GM18867 (cell line): ENCODE data around the gene GBA3.

Experiments used
- ATAC-seq: cut with Tn5 transposase; IDR thresholded peaks from one replicate; pipeline ENCODE4 v1.9.1; 2021; ENCODE audit warnings: mild to moderate bottlenecking, moderate library complexity; ENCODE audit not compliant: unreplicated experiment

Gene GBA3

DNA sequence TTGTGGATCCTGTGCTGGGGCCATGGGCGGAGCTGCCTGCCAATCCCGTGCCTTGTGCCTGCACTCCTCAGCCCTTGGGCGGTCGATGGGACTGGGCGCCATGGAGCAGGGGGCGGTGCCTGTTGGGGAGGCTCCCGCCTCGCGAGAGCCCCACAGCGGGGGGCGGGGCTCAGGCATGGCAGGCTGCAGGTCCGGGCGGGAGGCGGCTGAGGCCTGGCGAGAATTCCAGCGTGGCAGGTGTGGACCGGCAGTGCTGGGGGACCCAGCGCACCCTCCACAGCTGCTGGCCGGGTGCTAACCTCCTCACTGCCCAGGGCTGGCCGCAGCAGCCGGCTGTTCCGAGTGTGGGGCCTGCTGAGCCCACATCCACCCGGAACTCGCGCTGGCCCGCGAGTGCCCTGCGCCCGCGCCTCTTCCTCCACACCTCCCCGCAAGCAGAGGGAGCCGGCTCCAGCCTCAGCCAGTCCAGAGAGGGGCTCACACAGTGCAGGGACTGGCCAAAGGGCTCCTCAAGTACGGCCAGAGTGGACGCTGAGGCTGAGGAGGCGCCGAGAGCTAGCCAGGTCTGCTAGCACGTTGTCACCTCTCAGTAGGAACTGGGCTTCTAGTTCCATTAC, 85.9 kb downstream of the GBA3 start:
- no peak for ATAC-seq

DNA sequence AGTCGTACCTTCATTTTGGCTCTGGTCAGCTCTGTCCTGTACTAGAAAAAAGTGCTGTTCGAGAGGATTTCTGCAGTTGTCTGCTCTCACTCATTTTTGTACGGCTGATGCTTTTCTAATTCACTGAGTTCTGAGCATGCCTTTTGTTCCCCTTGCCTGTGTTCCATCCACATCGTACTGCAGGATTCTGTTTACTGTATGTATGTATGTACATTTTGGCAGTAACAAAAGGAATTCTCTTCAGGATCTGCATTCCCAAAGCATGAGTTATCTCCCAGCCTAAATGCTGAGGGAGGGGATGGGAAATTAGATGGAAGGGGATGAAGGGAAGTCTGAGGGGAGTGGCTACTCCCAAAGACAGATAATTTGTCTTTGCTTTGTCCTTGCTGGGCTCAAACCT, 87.6 kb downstream of the GBA3 start:
- ATAC-seq: no peak

DNA sequence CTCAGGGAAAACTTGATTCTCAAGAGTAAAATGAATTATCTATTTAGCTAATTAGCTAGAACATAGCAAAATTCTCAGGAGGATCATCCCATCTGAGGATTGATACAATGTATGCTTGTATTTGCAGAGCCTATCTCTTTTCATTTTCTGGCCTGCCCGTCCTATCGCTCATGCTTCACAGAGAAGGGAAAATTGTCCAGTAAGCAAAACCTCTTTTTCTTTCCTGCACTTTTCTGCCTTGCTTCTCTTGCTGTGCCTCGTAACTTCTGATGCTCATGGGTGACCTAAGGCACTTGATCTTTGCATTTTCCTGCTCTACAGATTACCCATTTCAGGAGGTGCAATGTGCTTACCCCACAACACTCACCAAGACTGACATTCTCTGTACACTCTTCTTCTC, 88.1 kb downstream of the GBA3 start:
- ATAC-seq: no peak

DNA sequence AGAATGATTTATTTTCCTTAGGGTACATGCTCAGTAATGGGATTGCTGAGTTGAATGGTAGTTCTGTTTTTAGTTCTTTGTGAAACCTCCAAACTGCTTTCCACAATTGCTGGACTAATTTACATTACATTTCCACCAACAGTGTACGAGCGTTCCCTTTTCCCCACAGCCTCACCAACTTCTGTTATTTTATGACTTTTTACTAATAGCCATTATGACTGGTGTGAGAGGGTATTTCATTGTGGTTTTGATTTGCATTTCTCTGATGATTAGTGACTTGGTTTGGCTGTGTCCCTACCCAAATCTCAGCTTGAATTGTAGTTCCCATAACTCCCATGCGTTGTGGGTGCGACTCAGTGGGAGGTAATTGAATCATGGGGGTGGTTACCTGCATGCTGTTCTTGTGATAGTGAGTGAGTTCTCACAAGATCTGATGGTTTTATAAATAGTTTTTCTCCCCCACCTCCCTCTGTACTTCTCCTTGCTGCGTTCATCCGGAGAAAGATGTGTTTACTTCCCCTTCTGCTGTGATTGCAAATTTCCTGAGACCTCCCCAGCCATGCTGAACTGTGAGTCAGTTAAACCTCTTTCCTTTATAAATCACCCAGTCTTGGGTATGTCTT, 95.1 kb downstream of the GBA3 start:
- ATAC-seq: no peak

DNA sequence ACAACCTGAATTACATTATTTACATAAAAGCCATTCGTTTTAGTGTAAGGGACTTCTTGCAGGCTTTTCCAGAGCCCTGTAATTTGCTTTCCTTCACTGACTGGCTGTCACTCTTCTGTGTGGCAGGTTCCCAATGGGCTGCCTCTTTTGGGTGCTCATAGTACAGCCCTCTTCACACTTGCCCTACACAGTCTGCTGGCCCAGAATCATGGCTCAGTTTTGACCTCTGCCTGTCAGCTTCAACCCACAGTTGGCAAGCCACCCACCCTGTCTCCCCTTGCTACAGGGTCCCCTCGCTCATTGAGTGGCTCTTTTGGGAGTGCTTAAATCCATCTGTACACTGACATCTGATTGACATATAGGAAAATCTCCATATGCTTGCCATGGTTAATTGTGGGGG, 97.9 kb downstream of the GBA3 start:
- no peak for ATAC-seq

DNA sequence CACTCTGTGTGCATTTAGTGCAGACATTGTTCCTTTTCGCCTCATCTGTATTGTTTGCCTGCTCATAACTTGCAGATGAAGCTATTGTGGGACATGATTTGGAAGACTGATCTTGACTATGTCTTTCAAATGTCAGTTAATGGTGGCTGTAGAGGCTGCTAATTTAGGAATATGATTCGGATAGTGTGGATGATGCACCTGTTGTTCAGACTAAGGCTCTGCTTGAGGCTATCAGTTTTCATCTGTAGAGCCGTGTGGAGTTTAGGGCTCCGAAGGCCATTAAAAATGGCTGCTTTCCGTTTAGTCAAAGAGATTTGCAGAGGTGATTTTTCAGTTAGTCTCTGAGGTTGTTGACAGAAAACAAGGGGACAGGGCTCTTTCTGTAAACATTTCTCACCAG, 102.0 kb downstream of the GBA3 start:
- no peak for ATAC-seq

DNA sequence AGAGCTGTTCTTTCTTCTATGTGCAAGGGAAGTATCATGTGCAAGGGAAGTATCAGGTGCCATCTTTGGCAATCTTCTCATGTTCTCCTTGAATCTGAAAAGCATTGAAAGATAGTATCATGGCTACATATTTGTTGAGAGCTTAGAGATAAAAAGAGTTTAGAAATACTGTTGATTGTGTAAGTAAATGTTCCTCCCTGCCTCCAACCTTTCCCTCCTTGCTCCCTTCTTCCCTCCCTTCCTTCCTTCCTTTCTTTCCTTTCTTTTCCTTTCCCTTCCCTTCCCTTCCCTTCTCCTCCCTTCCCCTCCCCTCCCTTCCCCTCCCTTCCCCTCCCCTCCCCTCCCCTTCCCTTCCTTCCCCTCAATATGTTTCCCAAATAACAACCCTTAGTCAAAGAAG, 108.7 kb downstream of the GBA3 start:
- no peak for ATAC-seq

DNA sequence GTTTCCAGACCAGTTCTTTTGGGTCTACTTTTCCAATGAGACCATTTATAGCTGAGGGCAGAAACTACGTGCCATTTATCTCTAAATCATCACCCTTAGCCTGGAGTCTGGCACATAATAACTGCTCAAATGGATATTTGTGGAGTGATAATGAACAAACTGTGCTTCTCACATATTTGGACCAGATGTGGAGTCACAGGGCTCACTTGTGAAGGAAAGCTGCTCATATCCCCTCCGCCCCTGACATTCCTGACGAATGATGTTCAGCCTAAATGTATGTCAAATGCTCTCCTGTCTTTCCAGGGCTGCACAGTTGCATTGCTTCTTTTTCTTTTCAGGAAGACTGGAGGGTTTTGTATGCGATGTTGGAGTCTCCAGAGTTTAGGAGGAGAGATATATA, 110.1 kb downstream of the GBA3 start:
- ATAC-seq: no peak

DNA sequence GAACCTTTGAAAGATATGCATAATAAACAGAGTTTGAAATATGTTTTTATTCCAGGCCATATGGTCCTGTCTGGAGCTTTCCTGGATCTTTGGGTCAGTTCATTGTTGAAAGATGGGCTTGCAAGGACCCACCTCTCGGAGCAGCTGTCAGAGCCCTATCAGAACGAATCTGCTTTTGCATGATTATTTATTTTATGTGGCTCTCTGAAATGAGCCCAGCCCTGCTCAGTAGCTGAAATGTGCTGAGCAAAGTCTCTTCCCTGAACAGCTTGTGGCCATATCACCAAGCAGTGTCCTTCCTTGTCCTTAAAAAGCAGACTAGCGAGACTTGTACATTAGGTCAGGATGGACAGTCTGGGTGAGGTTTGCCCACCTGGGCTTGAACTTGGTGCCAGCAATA, 110.8 kb downstream of the GBA3 start:
- no peak for ATAC-seq

DNA sequence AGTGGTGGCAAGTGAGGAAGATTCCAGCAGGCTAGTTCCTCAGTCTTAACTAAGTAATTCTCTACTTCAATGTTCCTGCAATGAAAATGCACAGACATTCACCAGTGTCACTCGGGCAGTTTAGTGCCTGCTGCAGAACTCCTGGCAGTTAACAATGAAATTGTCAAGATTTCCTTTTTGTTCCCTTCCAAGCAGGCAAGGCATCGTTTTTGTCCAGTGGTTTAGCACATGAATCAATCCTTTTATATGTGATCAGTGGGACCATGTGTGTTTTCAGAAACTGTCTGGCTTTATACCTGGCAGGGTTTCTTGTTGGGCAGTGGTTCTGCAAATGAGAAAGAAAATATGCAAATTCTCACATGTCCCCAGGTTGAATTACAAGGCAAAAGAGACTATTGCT, 122.2 kb downstream of the GBA3 start:
- ATAC-seq: no peak

DNA sequence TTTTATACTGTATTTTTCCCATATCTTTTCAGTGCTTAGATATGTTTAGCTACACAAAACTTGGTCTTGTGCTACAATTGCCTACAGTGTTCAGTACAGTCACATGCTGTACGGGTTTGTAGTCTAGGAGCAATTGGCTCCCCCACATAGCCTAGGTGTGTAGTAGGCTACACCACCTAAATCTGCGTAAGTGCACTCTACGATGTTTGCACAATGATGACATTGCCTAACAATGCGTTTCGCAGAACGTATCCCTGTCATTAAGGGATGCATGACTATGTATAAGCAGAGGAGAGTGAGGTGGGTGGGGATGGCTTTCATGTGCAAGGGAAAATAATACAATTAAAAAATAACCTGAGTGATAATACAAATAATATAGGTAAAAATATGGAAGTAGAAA, 131.4 kb downstream of the GBA3 start:
- no peak for ATAC-seq

DNA sequence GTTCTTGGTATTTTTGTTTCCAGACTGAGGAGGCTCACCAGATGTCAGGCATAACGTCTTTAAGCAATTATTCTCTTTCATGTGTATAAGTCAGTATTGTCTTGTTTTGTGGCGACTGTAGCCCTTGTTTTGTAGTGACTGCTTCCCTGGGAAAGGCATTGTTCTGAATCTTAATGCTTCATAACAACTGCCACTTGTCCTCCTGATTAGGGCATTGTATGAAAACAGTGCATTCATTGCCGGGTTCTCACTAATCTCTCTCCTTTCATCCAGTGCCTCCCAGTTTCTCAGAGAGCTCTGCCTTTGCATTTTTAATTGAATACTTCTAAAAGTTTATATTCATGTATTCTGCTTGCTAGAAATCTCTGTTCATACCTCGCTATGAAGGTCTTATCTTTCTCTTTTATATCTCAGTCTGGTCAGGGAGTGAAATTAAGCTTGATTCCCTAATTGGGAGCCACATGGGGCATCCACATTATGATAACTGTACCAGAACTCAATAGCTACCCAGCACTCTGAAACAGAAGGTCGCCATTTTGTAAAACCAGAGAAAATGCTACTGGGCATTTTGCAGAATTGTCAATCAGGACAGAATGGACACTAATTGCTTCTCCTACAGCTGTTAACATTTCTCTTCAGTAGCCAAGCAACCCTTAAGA, 149.8 kb downstream of the GBA3 start:
- no peak for ATAC-seq

DNA sequence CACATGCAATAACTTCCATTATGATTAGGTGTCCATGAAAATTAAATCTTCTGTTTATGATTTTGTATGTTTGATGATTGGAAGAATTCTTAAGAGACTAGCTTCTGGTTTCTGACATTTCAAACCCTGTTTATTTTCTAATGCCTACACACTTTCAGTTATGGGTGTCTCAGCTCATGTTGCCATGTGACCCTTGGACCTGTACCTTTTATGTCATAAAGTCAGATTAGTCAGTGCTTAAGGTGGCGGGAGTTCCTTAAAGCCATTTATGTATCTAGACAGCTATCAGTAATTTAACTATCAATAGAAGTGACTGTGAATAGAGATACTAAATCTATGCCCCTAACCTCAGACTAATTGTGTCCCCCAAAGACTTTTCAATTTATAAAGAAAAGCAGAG, 155.6 kb downstream of the GBA3 start:
- ATAC-seq: no peak

DNA sequence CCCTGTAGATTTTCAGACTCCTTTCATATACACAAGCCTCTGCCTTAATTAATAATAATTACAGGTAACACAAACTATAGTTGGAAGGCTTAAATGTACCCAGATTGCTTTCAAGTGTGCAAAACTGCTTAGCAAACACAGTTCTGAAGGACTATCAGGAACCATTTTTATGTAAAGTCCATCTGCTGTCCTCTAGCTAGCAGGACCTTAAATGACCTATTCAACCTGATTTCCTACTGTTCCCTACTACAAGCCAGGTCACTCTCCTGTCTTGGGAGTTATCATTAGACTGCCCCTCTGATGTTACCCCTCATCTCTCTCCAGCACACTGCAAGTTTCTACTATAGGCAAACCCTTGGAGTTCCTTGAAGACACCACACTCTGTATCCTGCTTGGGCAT, 157.3 kb downstream of the GBA3 start:
- no peak for ATAC-seq

DNA sequence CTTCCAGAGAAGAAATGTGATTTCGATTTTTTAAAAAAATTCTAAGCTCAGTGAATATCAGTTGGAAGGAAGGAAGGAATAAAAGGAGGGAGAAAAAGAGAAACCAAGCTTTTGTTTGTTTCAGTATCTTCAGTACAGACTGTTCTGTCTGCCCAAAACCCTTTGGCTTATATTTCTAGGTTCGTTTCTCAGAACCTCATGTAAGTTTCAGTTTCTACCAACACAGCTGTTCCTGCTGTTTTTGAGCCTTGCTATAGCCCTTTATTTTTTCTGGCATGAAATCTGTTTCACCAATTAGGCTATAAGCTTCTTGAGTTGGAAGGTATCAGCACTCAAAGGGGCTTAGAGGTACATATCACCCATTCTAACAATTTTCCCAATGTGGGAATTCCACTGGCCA, 157.9 kb downstream of the GBA3 start:
- peak; percentile 93 for ATAC-seq

DNA sequence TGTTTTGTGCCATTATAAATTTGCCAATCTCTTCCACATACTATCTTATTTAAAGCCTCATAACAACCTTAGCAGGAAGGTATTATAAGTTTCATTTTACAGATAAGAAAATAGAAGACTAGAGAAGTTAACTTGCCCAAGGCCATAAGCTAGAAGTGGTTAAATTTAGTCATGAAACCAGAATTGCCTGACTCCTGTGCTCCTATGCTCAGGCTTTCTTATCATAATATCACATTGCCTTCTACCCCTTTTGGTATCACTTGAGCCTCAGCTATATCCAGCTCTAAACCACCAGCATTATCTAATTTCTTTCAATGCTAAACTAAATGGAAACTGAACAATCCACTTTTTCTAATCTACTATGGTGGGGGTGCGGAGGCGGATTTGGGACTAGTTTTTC, 164.7 kb downstream of the GBA3 start:
- no peak for ATAC-seq

DNA sequence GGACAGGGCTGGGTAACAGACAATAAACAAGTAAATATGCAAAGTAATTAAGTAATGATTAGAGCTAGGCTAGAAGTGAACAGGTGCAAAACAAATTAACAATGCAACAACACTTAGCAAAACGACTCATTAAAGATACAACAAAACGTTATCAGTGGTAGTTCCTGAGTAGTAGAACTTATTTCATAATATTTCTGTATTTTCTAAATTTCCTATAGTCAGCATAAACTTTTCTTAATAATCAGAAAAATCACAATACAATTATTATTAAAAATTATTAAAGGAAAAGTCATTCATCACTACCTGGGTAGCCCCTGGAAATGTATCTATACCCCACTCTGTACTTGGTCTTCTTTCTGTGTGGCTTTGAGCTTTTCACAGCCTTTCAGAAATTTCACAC, 166.6 kb downstream of the GBA3 start:
- no peak for ATAC-seq
